ENCODE measurements around the gene TMEM117.

The TMEM117 gene

GRCh38 chr12:43964033-43964432, 128.2 kb downstream of the TMEM117 start:
- DNase-seq (ENCODE audit: low read depth, low spot score), result no peak

- no peak for DNase-seq (ENCODE audit: low read depth, low spot score)
Observed at GRCh38 chr12:43964961-43965360, 129.1 kb downstream of the TMEM117 start.

GRCh38 chr12:43965899-43966298, 130.0 kb downstream of the TMEM117 start:
- DNase-seq (ENCODE audit: low read depth, low spot score), result no peak

- no peak for DNase-seq (ENCODE audit: low read depth, low spot score)
Observed at GRCh38 chr12:43968736-43969135, 132.9 kb downstream of the TMEM117 start.

GRCh38 chr12:43969882-43970281, 134.0 kb downstream of the TMEM117 start:
- no peak for DNase-seq (ENCODE audit: low read depth, low spot score)

GRCh38 chr12:43973385-43973784, 137.5 kb downstream of the TMEM117 start:
- no peak for DNase-seq (ENCODE audit: low read depth, low spot score)

GRCh38 chr12:43973993-43974392, 138.1 kb downstream of the TMEM117 start:
- DNase-seq (ENCODE audit: low read depth, low spot score), result no peak

GRCh38 chr12:43976027-43976426, 140.1 kb downstream of the TMEM117 start:
- no peak for DNase-seq (ENCODE audit: low read depth, low spot score)

GRCh38 chr12:43978556-43978955, 142.7 kb downstream of the TMEM117 start:
- no peak for DNase-seq (ENCODE audit: low read depth, low spot score)

GRCh38 chr12:43979450-43979849, 143.6 kb downstream of the TMEM117 start:
- no peak for DNase-seq (ENCODE audit: low read depth, low spot score)

- DNase-seq (ENCODE audit: low read depth, low spot score), result no peak
Observed at GRCh38 chr12:43980627-43981191, 144.8 kb downstream of the TMEM117 start.

GRCh38 chr12:43981726-43982125, 145.8 kb downstream of the TMEM117 start:
- DNase-seq (ENCODE audit: low read depth, low spot score), result no peak

GRCh38 chr12:43982544-43982943, 146.7 kb downstream of the TMEM117 start:
- DNase-seq (ENCODE audit: low read depth, low spot score), result no peak

- DNase-seq (ENCODE audit: low read depth, low spot score), result no peak
Observed at GRCh38 chr12:43988838-43989560, 153.1 kb downstream of the TMEM117 start.

- DNase-seq (ENCODE audit: low read depth, low spot score), result no peak
Observed at GRCh38 chr12:43992856-43993255, 157.0 kb downstream of the TMEM117 start.

- no peak for DNase-seq (ENCODE audit: low read depth, low spot score)
Observed at GRCh38 chr12:44000309-44000952, 164.6 kb downstream of the TMEM117 start.

- DNase-seq (ENCODE audit: low read depth, low spot score), result no peak
Observed at GRCh38 chr12:44002607-44003006, 166.7 kb downstream of the TMEM117 start.

- DNase-seq (ENCODE audit: low read depth, low spot score), result no peak
Observed at GRCh38 chr12:44003721-44004120, 167.8 kb downstream of the TMEM117 start.

- DNase-seq (ENCODE audit: low read depth, low spot score), result no peak
Observed at GRCh38 chr12:44015333-44015941, 179.6 kb downstream of the TMEM117 start.

GRCh38 chr12:44017216-44017615, 181.3 kb downstream of the TMEM117 start:
- DNase-seq (ENCODE audit: low read depth, low spot score), result no peak

GRCh38 chr12:44019118-44019517, 183.2 kb downstream of the TMEM117 start:
- no peak for DNase-seq (ENCODE audit: low read depth, low spot score)

- DNase-seq (ENCODE audit: low read depth, low spot score), result no peak
Observed at GRCh38 chr12:44020555-44020954, 184.7 kb downstream of the TMEM117 start.
